NCI-H1436 (cell line): ENCODE data around the gene HMCN2.
"Not testable (repeated sequence)": the region's sequence is repeated elsewhere in the genome, so short reads cannot be mapped to it uniquely, and the experiment has no call there.

Experiments
- DNase-seq: peaks from one replicate; lab custom pipeline; 2025; lab: John Stamatoyannopoulos, UW

HMCN2 gene

DNA sequence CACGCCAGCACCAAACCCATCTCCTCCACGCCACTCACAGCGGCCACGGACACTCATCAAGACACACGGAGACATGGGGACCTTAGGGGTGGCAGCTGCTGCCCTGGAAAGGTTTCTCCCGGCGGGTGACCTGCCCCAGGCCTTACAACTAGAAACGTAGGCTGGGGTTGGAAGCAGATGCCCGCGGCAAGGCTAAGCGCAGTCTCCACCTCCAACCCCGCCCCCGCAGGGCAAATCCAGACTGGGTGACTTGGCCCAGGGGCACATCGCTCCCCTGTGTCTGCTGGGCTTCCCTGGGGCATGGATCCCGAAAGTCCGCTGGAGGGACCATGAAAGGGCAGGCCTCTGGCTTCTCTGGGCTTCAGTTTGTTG is 167.2 kb downstream of the HMCN2 start:
- DNase-seq, result no peak

- DNase-seq, result peak; percentile 43
Measured at GRCh38 chr9:130433168-130433946, 167.8 kb downstream of the HMCN2 start.

DNA sequence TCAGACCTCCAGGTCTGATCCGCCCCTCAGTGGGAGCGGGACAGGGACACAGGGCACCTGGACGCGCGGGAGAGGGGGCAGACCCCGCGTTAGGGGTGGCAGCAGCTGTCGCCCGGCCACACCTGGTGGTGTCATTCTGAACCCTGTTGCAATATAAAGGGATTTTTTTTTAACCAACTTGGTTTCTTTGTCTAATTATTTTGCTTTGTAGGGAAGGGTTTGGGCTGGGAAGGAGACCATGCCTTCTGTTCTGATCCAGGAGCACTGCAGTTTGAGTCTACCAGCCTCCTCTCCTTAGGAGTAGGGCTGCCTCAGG is 168.3 kb downstream of the HMCN2 start:
- no peak for DNase-seq

- not testable (repeated sequence) for DNase-seq
Measured at GRCh38 chr9:130434656-130435055, 169.1 kb downstream of the HMCN2 start.

DNA sequence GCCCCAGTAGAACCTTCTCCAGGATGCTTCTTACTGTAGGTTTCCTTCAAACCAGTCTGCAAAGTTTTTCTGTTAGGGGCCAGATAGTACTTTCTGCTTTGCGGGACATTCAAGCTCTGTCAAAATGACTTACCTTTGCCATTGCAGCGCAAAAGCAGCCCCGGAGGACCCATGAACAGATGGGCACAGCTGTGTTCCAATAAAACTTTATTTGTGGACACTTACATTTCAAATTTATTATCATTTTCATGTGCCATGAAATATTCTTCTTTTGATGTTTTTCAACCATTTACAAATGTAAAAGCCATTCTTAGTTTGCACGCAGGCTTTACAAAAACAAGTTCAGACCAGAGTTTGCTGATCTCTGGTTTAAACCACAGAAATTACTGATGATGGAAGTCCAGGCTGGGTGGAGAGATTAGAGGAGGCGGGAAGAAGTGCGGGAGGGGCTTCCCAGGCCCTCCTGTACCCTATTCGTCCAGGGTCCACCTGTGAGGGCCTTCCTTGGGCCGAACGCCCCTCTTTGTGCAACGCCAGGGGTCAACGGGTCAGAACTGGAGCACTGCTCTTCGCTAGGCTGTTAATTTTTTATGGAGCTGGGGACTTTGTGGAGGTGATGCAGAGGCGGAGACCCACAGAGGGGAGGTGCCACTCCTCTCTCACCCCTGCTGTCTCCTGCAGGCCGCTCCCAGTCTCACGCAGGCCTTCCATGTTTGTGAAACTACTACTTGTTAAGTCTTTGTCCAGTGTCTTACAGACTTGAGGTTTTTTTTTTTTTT is 171.6 kb downstream of the HMCN2 start:
- DNase-seq, result no peak

DNA sequence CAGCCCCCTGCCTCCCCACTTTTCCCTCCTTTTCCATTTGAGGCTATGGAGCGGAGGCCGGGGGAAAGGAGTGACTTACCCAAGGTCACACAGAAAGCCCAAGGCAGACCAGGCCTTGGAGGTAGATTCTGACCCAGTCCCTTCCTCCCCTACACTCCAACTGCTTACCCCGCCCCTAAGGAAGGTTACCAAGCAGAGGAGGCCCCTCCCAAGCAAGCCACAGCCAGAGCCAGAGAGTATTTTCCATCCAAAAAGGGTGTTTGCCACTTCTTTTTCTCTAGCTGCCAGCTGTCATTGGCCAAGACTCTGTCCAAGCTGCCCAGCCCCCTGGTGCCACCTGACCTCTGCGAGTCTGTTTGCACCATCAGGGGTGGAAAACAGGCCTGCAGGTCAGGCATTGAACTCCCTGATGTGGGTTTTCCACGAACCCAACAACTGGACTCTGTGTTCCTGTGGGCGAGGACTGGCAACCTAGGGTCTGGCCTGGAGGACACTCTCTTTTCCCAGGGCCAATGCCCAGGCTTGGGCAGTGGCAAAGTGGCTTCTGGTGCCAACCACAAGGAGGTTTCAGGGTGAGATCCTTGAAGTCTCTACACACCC is 172.9 kb downstream of the HMCN2 start:
- no peak for DNase-seq

- DNase-seq, result no peak
Measured at GRCh38 chr9:130441031-130441430, 175.5 kb downstream of the HMCN2 start.

DNA sequence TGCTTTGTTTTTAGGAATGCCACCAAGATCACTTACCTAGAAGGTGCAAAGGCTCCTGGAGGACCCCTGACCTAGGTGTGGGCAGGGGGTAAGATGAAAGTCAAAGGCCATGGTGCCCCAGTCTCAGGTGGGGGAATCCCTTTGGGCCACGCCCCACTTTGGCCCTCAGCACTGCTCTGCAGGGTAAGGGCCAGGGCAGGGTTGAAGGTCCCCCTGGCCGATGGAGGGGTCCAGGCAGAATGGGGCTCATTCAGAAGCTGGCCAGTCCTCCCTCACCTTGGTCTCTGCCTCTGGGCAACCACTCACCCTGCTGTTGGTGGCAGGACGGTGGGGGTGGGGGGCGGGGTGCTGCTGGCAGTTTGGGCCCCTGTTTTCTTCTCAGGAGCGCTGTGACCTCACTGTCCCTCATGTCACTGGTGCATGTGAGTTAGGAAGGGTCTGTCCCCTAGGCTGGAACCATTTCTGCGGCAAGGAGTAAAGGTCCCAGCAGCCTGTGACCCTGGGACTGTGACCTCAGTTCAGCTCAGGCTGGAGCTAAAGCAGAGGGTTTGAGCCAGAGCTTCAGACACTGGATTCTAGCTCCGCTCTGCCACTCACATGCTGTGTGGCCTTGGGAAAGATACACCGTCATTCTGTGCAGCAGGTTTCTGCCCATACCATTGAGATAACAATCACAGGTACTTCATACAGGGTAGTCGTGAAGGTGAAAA is 177.3 kb downstream of the HMCN2 start:
- no peak for DNase-seq

DNA sequence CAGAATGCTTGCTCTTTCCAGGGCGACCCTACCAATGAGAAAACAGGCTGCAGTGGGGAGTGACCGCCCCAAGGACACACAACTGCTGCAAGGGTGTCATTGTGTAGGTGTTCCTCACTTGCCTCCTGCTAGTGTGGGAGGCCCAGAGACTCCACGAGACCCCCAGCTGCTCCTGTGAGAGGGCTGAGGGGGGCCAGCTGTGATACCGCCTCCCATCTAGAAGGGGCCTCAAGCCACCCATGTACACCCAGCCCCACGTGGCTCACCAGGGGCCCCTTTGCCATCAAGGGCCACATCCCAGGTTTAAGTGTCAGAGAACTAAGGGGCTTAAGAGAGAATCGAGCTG is 177.9 kb downstream of the HMCN2 start:
- DNase-seq, result no peak

- no peak for DNase-seq
Measured at GRCh38 chr9:130443840-130444492, 178.4 kb downstream of the HMCN2 start.

GRCh38 chr9:130444565-130445221 is 179.1 kb downstream of the HMCN2 start, which contains the start of gene ASS1:
ASS1 (plus strand) TSS chr9:130444961; CDS start chr9:130452229, 7,268 bp downstream.
- peak; percentile 66 for DNase-seq

DNA sequence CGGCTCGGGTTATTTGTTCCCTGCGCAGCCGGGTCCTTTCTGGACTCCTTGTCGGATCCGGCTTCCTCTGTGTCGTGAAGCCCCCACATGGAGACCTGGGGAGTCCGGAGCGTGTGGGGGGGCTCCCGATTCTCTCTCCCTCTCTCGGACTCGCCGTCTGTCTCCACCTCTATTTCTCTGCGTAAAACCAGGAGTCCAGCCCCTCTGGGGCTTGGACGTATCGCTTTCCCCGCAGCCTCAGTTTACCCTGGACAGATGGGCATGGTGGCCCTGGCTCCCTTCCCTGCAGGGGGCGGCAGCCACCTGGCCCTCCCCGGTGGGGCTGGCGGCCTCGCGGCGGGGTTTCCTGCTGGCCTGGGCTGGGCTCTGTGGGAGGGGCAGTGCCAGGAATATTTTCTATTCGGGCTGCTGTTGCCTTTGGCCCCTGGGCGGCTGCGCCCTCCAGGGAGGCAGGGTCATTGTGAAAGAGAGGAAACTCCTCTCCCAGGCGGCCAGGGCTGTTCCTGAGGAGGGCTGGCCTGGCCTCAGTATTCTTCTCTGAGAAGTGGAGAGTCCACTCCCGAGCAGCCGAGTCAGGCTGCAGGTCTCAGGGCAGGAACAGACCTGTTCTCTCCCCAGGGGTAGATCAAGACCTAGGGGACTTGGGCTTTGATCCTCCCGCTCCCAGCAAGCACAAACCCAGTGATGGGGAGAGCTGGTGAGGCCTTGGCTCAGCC is 179.9 kb downstream of the HMCN2 start:
- DNase-seq, result no peak

DNA sequence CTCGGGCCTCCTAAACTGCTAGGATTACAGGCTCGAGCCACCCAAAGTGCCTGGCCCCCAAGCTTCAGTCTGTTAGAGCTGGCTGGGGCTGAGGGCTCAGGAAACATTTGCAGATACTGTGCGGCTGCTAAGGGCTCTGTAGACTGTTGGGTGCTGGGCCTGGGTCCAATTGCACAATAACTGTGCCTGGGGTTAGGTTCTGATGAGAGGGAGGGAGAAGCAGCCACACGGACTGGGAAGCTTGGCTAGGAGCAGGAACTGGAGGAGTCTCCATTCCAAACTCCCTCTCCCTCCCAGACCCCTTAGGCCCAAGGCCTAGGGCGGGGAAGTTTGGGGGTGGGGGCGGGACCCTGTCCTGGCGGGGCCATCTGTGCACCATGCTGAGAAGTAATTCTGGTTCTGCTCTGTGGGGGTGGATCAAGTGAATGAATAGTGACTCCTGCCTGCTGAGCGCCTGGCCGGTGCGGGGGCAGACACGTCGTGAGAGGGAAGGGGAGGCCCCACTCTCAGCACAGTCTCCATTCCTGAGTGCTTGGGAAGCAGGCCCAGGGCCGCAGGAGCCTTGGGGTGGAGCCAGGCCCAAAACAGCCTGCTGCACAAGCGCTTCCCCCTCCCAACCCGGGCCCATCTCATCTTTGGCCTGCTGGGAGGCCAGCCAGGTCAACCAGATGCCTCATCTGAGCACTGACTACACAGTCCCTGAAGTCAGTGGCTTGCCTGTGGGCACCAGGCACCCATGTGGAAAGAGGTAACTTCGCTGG is 180.7 kb downstream of the HMCN2 start:
- no peak for DNase-seq

DNA sequence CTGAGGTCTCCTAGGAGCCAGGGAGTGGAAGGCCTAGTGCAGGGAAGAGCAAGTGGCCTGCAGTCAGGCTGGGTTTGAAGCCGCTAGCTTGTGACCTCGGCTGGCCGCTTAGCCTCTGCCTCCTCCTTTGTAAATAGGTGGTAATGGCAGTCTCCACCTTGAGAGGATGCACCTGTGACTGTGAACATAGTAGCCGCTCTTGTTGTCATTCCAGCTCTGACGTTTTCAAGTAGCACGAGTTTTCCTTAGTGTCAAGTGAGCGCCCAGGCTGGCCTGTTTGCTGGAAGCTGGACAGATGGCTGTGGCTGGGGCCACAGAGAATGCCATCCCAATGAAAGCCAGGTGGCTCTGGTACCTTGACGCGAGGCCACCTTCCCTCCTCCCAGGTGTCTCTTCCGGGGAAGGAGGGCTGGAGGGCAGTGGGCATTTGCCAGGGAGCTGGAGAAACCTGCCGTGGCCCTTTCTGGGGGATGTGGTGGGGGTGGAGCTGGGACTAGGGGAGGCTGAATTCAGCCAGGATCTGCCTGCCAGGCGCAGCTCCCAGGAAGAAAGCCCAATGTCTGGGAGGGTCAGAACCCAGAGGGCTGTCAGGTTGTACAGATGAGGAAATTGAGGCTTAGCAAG is 181.7 kb downstream of the HMCN2 start:
- DNase-seq, result no peak

DNA sequence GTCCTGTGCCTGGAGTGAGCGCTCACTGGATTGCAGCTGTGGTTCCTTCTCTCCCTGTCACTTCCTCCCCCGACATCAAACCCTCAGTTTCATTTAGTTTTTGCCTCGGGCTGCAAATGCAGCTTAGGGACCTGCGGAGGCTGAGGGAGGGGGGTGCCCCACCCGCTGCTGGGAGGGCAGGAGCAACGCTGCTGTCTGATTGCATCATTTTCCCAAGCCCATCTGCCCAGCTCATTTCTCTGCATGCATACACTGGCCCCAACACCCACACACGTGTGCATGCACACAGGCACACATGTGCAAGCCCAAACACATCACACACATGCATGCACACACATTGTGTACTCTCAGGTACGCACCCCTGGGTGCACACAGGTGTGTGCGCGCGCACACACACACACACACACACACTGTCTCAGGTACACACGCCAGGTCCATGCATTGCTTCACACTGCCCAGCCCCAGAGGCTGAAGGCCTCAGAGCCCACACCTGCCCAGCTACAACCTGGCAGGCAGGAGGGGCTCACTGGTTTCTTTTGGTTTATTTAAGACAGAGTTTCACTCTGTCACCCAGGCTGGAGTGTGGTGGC is 182.6 kb downstream of the HMCN2 start:
- DNase-seq, result peak; percentile 35

- DNase-seq, result no peak
Measured at GRCh38 chr9:130448771-130449603, 183.4 kb downstream of the HMCN2 start.

DNA sequence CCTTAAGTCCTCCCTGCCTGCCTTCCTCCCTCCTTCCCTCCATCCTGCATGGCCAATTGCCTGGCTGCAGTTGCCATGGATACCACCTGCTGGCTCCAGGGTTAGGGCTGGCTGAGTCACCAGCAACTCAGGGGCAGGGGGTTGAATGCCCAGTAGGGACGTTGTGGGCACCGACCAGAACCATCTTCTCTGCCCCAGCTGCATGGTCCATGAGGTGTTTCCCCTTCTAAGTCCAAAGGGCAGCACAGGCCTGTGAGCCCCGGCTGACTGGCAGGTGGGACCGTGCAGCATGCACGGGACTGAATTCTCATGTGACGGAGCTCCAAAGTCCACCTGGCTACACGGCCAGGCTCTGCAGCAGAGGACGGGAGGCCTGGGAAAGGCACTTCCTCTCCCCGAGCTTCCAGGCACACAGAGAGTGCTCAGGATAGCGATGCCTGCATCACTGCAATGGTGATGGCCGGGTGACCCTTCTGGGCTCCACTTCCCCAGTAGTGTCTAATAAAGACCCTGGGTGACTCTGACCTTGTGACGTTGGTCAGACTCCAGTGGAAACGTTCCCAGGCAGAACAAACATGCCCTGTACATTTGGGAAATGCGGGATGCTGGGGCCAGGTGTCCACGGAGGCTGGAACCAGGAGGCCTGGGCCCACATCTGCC is 184.9 kb downstream of the HMCN2 start:
- no peak for DNase-seq

- no peak for DNase-seq
Measured at GRCh38 chr9:130451004-130451390, 185.4 kb downstream of the HMCN2 start.
